Umbilical cord (tissue), 2 donors: Measurements from ENCODE around the gene GALNT2. TPM values are rescaled to one million over a fixed set of nuclear protein-coding genes. Genes with fewer than 3 reads are reported as not detected.

Experiments used
- DNase-seq: peaks from one replicate; pipeline ENCODE4 v3.0.0-alpha.2; 2015; ENCODE audit warnings: low spot score
- total RNA-seq: library from RNA; depleted of rRNA; stranded (reverse); fragments of >200 nt; gene quantifications from one replicate; pipeline ENCODE4 v1.2.3, GENCODE V29; 2014; ENCODE audit warnings: low replicate concordance; ENCODE audit not compliant: insufficient read depth

The GALNT2 gene
- total RNA-seq, 1 donor from 2014 or later = 66.0 TPM

GRCh38 chr1:230050973-230051735, 15.9 kb upstream of the GALNT2 start:
- no peak for DNase-seq

- DNase-seq = no peak
Measured at GRCh38 chr1:230052018-230052417, 15.0 kb upstream of the GALNT2 start.

- DNase-seq = no peak
Measured at GRCh38 chr1:230052665-230053064, 14.4 kb upstream of the GALNT2 start.

DNA sequence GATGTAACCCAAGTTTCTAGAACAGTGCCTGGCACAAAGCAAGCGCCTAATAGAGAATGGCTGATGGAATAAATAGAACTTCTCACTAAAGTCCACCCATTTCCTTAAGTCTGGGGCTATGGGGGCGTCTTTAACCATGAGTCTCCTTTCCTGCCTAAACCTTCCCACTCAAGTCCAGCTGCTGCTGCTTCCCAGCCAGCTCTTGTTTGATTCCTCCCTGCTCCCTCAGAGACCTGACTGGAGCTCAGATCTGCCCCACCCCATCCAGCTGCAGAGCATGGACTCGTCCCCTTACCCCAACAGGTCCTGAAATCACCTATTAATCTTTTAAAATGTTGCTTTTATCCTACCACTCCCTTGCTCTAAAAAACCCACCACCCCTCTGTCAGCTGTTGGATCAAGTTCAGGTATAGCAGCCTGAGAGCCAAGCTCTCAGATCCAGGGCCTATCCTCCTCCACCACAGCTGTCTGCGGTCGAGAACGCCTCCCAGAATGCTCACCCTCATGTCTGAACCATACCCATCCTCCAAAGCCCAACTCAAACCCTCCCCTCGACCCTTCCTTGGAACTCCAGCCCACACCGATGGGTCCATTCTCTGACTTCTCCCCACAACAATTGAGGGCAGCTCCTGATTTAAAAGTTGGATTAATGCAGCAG, 12.8 kb upstream of the GALNT2 start:
- no peak for DNase-seq

DNA sequence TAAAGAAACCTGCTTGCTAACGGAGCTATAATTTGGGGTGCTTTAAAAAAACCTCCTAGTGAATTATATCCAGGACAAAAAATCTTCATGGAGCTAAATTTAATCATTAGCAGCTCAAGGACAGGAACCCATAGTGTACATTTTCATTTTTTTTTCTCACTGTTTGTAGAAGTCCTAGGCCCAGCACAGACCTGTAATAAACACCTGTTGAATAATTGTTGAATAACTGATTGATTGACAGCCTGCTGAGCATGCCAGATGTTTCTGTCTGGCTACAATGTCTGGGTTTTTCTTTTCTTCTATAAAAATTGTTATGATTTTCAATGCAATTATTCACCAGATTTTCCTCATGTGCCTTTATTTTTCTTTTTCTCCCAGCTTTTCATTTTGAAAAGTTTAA, 10.9 kb upstream of the GALNT2 start:
- DNase-seq = no peak

DNA sequence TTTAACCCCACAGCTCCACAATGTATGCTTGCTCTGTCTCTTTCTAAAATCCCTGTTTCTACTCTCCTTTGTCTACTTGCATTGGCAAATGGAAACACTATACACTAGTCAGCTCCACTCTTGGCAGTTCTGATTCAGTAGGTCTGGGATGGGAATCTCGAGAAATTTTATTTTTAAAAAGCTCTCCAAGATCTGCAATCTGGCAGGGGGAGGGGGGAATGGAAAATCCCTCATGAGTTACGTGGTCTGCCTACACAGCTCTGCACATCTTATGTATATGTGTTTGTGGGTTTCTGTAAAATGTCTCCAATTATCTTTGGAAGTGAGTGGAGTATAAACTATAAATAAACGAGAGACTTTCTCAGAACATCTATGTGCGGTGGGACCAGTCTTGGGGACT, 9.9 kb upstream of the GALNT2 start:
- no peak for DNase-seq

DNA sequence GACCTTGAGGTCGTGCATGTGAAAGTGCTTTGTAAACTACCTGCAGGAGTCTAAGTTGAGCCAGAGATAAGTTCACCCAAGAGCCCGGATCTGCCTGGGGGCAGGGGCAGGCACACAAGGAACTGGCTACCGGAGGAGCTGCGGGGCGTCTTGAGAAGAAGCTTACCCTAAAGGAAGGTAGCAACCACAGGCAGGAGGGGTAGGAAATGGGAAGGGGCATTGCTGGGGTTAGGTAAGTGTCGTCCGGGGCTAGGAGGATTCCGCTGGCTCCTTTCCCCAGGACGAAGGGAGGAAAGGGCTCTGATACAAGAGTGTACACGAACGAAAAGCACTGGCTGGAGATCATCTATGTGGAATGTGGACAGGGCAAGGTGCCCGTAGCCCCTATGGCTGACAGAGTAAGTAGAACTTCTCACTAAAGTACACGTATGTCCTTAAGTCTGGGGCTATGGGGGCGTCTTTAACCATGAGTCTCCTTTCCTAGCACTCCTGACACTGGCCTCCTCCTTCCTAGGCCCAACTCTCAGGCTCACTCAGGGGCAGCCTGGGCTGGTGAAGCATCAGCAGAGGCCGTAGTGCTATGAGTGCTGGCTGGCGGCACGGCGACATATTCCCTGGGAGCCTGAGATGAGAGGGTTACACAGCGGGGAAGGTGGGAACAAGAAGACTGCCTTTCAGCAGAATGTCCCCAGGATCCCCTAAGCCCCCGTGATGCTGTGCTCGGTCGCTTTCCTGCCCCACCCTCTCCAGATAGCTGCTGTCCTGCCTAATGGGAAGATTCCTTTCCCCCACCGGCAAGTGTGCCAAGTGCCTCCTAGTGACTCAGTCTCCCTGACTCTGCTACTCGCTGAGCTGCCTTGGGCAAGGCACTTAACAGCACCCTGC, 9.1 kb upstream of the GALNT2 start:
- DNase-seq = no peak

DNA sequence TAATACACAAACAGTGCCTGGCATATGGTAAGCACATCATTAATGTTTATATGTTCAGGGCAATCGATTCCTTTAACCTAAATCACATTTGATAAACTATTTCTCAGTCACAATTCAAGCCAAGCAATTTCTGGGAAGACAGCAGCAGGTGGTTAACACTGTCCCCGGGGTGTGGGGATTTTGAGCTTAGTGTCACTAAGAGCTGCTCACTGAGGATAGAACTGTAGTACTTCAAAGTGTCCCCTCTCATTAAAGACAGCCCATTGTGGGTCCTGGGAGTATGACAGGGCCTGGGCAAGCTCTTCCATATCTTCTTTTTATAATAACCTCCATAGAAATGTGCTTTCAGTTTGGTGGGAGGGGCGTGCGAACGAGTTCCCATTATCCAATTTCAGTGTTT, 8.4 kb upstream of the GALNT2 start:
- DNase-seq = no peak

GRCh38 chr1:230061801-230062200, 5.2 kb upstream of the GALNT2 start:
- DNase-seq = no peak

- no peak for DNase-seq
Measured at GRCh38 chr1:230062521-230062920, 4.5 kb upstream of the GALNT2 start.

DNA sequence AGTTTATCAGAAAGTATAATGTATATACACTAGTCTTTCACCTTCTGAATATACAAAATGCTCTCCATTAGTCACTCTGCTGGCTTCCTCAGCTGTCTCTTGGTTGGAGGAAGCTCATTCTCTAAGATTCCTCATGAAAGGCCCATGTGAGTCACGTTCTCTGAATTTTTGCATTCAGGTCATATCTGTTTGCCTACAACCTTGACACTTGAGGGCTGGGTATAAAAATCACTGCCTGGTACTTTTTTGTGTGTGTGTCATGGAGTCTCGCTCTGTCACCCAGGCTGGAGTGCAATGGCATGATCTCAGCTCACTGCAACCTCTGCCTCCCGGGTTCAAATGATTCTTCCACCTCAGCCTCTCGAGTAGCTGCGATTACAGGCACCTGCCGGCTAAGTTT, 2.8 kb upstream of the GALNT2 start:
- no peak for DNase-seq

GRCh38 chr1:230065161-230065560, 1.9 kb upstream of the GALNT2 start:
- DNase-seq = no peak

DNA sequence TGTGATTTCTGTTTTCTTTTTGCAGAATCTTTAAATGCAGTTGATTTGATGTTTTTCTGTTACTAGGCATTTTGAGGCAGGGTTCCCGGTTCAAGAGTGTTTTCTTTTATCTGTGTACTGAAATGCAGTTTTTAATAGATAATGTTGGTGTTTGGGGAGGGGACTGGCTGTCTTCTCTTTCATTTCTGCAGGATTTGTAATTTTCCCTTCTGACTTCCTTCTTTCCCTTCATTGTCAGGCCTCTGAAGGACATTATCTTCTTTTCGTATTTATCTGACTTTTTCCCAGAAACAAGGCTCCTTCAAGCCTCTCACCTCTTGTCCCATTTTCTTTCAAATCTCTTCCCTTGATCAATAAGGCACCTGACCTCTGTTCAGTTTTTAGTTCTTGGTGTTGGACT, 1.5 kb upstream of the GALNT2 start:
- no peak for DNase-seq

GRCh38 chr1:230066031-230066430, 1.0 kb upstream of the GALNT2 start:
- DNase-seq = peak; percentile 17

DNA sequence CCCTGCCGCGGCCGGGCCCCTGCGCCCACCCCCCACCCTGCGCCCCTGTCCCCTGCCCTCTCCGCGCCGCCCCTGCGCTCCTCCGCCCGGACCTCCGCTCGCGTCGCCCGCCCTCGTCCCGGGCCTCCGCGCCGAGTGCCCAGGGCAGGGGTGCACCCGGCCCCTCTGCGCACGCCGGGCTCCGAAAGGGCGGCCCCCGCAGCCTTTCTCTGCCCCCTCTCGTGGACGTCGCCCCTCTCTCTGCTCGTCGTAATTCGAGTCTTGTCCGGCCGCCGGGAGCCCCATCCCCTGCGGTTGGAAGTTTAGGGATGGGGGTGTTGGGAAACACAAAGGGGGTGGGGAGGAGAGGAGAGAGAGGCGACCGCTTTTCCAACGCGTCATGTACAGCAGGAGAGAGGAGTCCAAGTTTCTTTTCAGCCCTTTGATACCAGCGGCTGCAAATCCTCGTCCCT, 407 bp downstream of the GALNT2 start:
- peak; percentile 55 for DNase-seq

DNA sequence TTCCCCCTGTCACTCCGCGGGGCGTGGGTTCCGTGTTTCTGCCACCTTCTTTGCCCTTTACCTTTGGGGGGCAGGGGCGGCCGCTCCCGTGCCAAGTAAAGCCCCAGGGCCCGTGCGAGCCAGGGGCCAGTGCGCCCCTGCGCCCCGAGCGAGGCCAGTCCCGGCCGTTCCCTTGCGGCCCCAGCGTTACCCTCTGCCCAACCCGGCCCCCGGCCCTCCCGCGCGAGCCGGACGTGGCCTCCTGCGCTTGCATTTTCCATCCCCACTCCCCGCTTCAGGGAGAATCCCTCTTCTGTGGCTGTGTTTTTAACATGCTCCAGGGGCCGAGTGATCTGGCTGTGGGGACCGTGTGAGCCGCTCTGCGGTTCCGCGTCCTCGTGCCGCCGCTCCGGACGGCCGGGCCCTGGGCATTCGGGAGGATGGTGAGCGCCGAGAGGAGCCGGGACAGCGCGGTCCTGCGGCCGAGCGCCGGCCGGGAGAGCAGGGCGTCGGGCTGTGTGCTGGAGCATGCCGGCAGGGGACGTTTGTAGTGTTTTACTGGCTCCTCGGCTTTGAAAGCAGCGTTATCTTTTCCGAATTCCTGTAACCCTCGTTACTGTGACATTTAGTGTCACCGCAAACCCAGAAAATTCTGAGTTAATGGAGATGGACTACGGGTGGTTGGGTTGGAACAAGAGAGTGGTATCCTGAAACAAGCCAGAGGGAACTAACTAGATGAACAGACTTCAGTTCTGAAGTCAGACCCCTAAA, 1.0 kb downstream of the GALNT2 start:
- DNase-seq = peak; percentile 45

DNA sequence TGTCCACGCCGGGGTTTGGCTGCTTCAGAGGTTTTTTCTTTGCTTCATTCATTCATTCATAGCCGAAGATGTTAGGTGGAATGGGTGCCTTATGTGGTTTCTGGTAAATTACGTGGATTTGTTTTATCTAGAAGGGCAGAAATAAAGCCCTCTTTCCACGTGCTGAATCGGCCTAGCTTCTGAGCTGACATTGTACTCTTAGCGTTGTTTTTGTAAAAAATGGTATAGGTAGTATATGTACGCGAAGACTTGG, 1.5 kb downstream of the GALNT2 start:
- no peak for DNase-seq

DNA sequence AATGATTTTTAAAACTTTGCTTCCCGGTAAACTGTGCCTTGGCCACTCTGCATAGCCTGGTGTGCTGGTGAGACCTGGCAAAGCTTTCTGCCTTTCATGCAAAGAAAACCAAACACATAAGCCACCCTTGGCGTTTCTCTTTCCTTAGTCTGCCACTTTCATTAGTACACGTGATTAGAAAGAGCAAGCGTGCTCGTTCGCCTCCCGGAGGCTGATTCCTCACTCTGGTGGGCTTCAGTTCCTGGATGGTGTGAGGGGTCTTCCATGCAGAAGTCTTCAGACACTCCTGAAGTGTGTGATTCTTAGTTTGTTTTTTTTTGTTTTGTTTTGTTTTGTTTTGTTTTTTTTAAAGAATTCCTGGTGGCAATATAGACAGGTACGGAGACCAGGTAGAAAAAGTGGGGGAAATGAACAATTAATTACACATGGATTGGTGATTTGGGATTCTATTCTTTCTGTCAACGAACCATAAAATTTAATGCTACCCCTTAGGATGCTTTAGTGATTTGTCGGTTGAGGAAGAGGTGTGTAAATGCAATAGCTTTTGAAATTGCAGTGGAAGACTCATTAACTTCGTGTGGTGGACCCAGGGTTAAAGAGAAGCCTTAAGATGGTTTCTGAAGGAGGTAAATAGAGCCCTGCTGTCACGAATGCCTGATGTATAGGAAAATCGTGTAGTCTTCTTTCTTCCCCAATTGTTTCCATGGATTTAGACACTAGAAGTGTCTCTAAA, 2.1 kb downstream of the GALNT2 start:
- DNase-seq = no peak

DNA sequence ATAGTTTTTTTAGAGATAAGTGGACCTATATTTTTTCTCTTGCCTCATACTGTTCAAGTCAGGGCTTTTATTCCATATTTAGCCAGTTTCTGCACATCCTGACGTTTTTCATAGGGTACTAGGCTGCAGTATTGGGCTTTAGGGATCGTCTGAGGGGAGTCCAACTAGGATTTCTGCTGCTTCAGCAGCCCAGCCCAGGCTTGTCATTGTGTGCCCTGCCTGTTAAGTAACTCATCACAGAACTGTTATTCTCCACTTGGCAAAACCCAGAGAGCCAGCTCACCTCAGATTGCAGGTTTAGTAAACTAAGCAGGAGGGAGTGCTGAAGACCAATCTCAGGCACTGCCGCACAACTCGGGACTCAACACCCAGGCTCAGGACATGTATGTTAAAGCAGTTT, 2.8 kb downstream of the GALNT2 start:
- peak; percentile 76 for DNase-seq

DNA sequence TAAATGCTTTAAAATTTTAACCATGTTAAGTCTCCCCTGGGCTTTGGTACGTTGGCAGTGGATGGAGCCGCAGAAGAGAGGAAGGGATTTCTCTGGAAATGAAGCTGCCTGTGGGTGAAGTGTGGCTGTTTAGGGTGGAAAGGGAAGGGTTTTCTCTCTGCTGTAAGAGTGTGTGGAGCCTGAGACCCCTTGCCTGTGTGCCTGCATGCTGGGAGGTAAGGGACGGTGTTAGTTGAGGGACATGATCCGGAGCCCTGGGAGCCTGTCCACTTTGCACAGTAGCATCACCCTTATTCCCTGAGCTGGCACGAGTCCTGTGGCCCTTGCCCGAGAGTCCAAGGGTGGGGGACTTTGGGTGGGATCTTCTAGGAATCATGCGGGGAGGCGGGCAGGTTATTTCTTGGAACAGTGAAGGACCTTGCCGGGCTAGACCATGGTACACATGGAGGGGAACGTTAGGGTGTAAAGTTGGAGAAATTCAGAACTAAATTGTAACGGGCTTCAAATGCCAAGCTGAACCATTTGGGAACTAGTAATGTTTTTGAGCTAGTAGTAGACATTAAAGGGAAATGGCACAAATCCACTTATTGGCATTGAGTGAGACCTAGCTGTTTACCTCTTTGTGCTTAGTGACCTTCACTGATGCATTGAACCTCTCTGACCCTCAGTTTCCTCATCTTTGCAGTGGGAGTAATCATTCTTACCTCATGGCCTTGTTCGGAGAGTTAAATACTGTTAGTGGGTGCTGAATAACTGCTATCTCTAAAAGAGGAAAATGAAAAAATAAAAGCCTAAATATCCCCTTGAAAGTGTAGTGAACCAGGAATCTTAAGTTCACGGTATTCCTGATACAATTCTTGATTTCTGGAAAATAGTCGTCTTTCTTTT, 3.5 kb downstream of the GALNT2 start:
- no peak for DNase-seq
